ENCODE data around the gene HDGF.

DNA sequence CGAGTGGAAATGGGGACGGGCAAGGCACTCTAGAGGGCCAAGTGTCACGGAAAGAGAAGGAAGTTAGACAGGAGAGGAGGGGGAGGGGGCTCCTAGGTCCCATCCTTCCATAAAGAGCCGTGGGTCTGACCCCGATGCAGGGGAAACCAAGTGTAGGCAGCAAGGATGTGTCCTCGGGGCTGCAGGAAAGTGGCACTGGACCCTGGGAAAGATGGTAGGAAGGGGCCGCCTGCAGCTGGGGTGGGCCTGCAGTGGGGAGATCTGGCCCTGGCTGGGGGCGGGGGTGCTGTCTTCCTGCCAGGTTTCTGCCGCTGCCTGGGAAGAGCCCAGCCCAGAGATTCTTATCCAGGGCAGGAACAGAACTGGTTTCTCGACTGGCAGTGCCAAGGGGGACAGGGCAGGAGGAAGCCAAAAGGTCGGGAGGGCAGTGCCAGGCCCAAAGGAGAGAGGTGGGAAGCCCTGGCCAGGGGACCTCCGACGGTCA lies 59.0 kb downstream of the HDGF start:
- no peak for TF ChIP-seq POLR2A (IDR thresholded peaks at IDR 0.05; ENCODE audit: low read depth, low read length)
- TF ChIP-seq SPI1 (IDR thresholded peaks at IDR 0.05; ENCODE audit: low read depth, low read length): no peak
- no peak for TF ChIP-seq TAF1 (IDR thresholded peaks at IDR 0.05; ENCODE audit: low read depth, low read length)

Measured in GM12891 (cell line).